Testis (tissue), 3 donors: ENCODE results near the gene ALDH1L1. TPM values are rescaled to one million over a fixed set of nuclear protein-coding genes. Genes with fewer than 3 reads are reported as not detected.

Experiments
- DNase-seq: peaks from one replicate; pipeline ENCODE4 v3.0.0-alpha.2; 2019
- H3K27ac ChIP-seq, 2 donors: fragments of 200-600 bp; sonication (generic); one replicate each; pipeline ENCODE4 v1.5.1; 2019
- H3K27me3 ChIP-seq: fragments of 200-600 bp; sonication (generic); one replicate; pipeline ENCODE4 v1.5.1; 2019
- H3K36me3 ChIP-seq: fragments of 200-600 bp; sonication (generic); one replicate; pipeline ENCODE4 v1.5.1; 2017; ENCODE audit warnings: low read depth; ENCODE audit errors: missing control alignments
- H3K4me1 ChIP-seq: fragments of 200-600 bp; sonication (generic); one replicate; pipeline ENCODE4 v1.5.1; 2019
- H3K4me3 ChIP-seq, 2 donors: fragments of 200-600 bp; sonication (generic); one replicate each; pipeline ENCODE4 v1.5.1; 2017 to 2019
- H3K9me3 ChIP-seq: fragments of 200-600 bp; sonication (generic); one replicate; pipeline ENCODE4 v1.5.1; 2017
- CTCF ChIP-seq, 3 experiments: fragments of 450-650 bp in 2 of 3; fragments of 200-600 bp in 1 of 3; sonication (generic) in 1 of 3; IDR thresholded peaks; one replicate each; pipeline ENCODE4 v1.5.1; 2016 to 2019; ENCODE audit warnings: antibody characterized with exemption in 3 of 3, mild to moderate bottlenecking in 2 of 3, moderate library complexity in 1 of 3
- POLR2A ChIP-seq: fragments of 450-650 bp; IDR thresholded peaks from one replicate; pipeline ENCODE4 v1.6.1; 2017; ENCODE audit warnings: antibody characterized with exemption, mild to moderate bottlenecking, moderate library complexity
- WGBS, 2 donors: methylation state at CpG; one replicate each; pipeline ENCODE4 v1.1.5; 2018; 5-methylcytosine and 5-hydroxymethylcytosine counted together
- intact Hi-C: fragments of 100-400 bp; cut with DNase I; formaldehyde crosslinking; loops from one replicate; pipeline ENCODE4 v1.15.1; 2023; ENCODE audit warnings: low total_unique reads
- polyA plus RNA-seq: library from polyadenylated mRNA; stranded (reverse); fragments of 350-450 nt; fragmentation: Illumina TruSeq; extraction: RNeasy Lipid Tissue Mini Kit (QIAGEN cat#74804); gene quantifications from one replicate; pipeline ENCODE4 v1.2.3, GENCODE V29; 2014; ENCODE audit warnings: low read depth, low replicate concordance; ENCODE audit not compliant: insufficient read depth
- total RNA-seq, 2 donors: library from RNA; depleted of rRNA; stranded (reverse); fragments of >200 nt; gene quantifications; one replicate each; pipeline ENCODE4 v1.2.3, GENCODE V29; 2016

Gene ALDH1L1
- total and polyA plus RNA-seq, 3 donors from 2014 or later, result 19.6 to 73.8 (median 67.5) TPM

GRCh38 chr3:126102530-126102951 lies 77.8 kb downstream of the ALDH1L1 start:
- DNase-seq, result peak; percentile 29
- H3K36me3 ChIP-seq, result no peaks in the 10 kb centered on the region
- no peak overlapping the region for H3K27ac ChIP-seq
- no peak overlapping the region for H3K4me3 ChIP-seq
- intact Hi-C loops, result no loop called here
- H3K27me3 ChIP-seq, result no peaks in the 10 kb centered on the region
- H3K9me3 ChIP-seq, result no peaks in the 10 kb centered on the region
- 60 to 63% methylated on average over 5 of the region's 5 CpGs for WGBS, 2 donors
- no peaks in the 10 kb centered on the region for H3K4me1 ChIP-seq
- no peak for TF ChIP-seq CTCF (IDR thresholded peaks at IDR 0.05)
- no peak for TF ChIP-seq POLR2A

DNA sequence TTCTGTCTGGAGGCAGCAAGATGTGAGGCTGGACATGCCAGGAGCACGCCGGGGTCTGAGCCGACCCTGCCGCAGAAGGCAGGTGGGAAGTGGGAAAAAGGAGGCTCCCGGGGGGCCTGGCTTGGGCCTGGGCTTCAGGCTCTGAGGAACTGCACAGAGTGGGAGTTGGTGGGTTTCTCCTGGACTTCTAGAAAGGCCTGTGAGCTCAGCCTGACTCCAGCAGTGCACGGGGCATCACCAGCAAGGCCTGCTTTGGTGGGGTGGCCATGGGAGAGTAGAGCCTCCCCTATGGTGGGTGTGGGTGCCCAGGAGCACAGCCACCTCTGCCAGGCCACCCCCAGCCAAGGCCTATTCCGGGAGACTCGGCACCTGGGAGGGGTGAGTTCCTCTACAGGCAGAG lies 78.4 kb downstream of the ALDH1L1 start:
- Histone ChIP-seq H3K4me1 (no peaks in the 10 kb centered on the region), H3K27me3 (no peaks in the 10 kb centered on the region), H3K4me3 (no peak overlapping the region), H3K36me3 (no peaks in the 10 kb centered on the region), H3K9me3 (no peaks in the 10 kb centered on the region), H3K27ac (no peak overlapping the region)
- intact Hi-C loops, result no loop called here
- 67 to 84% methylated on average over 6 to 8 of the region's 8 CpGs for WGBS, 2 donors
- DNase-seq, result no peak
- TF ChIP-seq POLR2A (no peak), CTCF (IDR thresholded peaks at IDR 0.05) (no peak)

DNA sequence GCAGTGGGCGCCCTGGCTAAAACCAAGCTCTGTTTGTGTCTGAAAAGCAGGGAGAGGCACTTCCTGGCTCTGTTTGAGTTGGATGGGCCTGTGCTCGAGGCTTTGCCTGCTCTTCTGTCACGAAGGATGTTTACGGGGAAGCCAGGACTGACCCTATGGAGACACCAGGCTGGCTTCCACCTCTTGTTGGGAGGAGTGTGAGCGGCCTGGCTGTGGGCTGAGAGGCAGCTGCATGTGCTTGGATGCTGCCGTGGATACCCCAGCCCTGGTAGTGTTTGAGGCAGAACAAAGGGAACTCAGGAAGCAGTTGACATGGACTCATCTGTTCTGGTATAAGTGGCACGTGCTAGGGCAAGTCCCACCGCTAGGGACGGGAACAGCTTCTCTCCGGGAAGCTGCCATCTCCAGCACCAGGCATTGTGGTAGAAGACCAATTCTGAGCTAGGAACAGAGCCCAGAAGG lies 78.8 kb downstream of the ALDH1L1 start:
- DNase-seq, result no peak
- intact Hi-C loops, result no loop called here
- H3K36me3 ChIP-seq, result no peaks in the 10 kb centered on the region
- H3K27ac ChIP-seq, result no peak overlapping the region
- H3K4me3 ChIP-seq, result no peak overlapping the region
- no peaks in the 10 kb centered on the region for H3K27me3 ChIP-seq
- H3K9me3 ChIP-seq, result no peaks in the 10 kb centered on the region
- H3K4me1 ChIP-seq, result no peaks in the 10 kb centered on the region
- 81 to 90% methylated on average over 5 to 10 of the region's 10 CpGs for WGBS, 2 donors
- TF ChIP-seq POLR2A, result no peak
- no peak for TF ChIP-seq CTCF (IDR thresholded peaks at IDR 0.05)

GRCh38 chr3:126100634-126101301 lies 79.6 kb downstream of the ALDH1L1 start:
- H3K27ac ChIP-seq, result no peak overlapping the region
- 78 to 84% methylated on average over 13 to 18 of the region's 18 CpGs for WGBS, 2 donors
- no peaks in the 10 kb centered on the region for H3K36me3 ChIP-seq
- H3K4me1 ChIP-seq, result no peaks in the 10 kb centered on the region
- DNase-seq, result no peak
- no peaks in the 10 kb centered on the region for H3K27me3 ChIP-seq
- intact Hi-C loops, result no loop called here
- TF ChIP-seq POLR2A (no peak), CTCF (IDR thresholded peaks at IDR 0.05) (no peak)
- H3K9me3 ChIP-seq, result no peaks in the 10 kb centered on the region
- no peak overlapping the region for H3K4me3 ChIP-seq

DNA sequence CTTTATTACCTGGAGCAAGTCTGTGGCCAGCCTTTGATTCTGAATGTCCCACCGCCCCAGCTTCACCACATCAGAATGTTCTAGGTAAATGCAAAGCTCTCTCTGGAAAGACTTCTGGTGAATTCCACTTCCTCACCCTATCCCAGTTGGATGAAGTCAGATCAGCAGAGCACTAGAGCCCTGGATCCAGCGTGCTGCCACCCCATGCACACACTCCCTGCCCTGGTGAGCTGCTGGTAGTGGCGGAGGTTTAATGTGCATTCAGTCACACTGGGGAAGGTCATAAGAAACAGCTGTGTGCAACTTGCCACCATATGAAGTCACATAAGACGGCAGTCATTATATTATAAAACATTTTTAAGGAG lies 80.1 kb downstream of the ALDH1L1 start:
- Histone ChIP-seq H3K36me3 (no peaks in the 10 kb centered on the region), H3K4me3 (no peak overlapping the region), H3K27ac (no peak overlapping the region), H3K9me3 (no peaks in the 10 kb centered on the region), H3K27me3 (no peaks in the 10 kb centered on the region), H3K4me1 (no peaks in the 10 kb centered on the region)
- intact Hi-C loops, result no loop called here
- WGBS, 2 donors, result 82 to 84% methylated on average over 4 of the region's 4 CpGs
- no peak for TF ChIP-seq POLR2A
- no peak for DNase-seq
